ENCODE results near the gene HTR2A. TPM values are rescaled to one million over a fixed set of nuclear protein-coding genes. Genes with fewer than 3 reads are reported as not detected.

Gene HTR2A
- total RNA-seq: not detected in 2 replicates

GRCh38 chr13:46896341-46897137, at the start of gene HTR2A:
HTR2A (minus strand) TSS chr13:46897053; CDS start chr13:46895906, 1,147 bp downstream.

DNA sequence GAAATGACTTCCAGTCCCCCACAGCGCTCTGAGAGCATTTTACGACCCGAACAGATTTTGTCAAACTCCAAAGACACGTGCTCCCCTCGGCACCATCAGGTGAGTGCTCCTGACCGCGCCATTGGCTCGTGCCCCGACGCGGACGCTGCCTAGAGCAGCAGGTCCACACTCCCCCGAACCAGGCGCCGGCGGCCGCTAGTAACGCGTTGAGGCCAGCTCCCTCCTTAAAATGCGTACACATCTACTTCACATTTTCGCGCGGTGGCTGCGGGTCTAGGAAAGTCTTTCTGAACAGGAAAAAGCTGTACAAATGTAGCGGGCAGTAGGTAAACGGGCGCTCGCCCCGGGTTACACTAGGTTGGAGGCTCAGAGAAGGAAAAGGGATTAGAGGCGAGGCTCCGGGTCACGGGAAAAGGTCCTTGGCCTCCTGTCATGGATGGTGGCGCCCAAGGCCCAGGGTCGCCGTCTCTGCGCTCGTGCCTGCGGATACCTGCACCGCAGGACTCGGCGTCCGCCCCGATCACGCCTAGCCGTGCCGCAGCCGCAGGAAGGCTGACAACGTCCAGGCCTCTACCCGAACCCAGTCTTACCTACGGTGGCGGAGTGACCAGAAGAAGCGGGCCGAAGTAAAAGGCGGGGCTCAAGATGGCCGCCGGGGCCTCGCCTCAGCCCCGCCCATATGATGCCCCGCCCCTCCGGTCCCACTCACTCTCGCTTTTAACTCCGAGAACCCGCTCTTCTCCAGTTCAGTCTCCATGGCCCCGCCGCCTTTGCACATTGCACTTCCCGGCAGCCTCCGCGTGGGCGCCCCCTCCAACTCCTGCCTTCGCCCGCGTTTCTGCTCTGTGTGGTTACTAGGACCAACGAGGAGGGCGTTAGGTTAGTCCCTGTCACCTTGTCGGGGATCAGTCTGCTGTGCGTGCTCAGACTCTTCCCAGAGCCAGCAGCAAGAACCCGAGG, 100.1 kb downstream of the HTR2A start, which contains the start of gene ESD:
Gene ESD, minus strand, starts transcription at position 647 of the 960 bp plus-strand sequence. CDS start 5,748 bp downstream, outside the sequence.

Other genes with a start within 250 kb of the HTR2A start
- gene ESD, start 99.9 kb downstream of the HTR2A start, total RNA-seq: 93.2 and 110 TPM in 2 replicates